Panc1 (cell line): ENCODE data around the gene BHMT2.

ENCODE experiments used
- CTCF ChIP-seq: fragments of 450-650 bp; IDR thresholded peaks from 2 replicates; pipeline ENCODE4 v1.5.1; 2017; ENCODE audit warnings: mild to moderate bottlenecking
- POLR2AphosphoS5 ChIP-seq: IDR thresholded peaks from 2 replicates; pipeline ENCODE4 v1.6.1; 2012; ENCODE audit warnings: mild to moderate bottlenecking, low read depth, low read length, moderate library complexity
- REST ChIP-seq, 2 experiments: IDR thresholded peaks; 2 replicates each; pipeline ENCODE4 v1.6.1; 2011 to 2012; ENCODE audit warnings: low read depth in 2 of 2, control low read depth in 1 of 2, low read length in 1 of 2, mild to moderate bottlenecking in 1 of 2, moderate library complexity in 1 of 2; ENCODE audit not compliant: insufficient read depth in 1 of 2
- SIN3A ChIP-seq: IDR thresholded peaks from 2 replicates; pipeline ENCODE4 v1.6.1; 2012; ENCODE audit warnings: low read depth, mild to moderate bottlenecking, low read length, moderate library complexity, borderline replicate concordance; ENCODE audit not compliant: insufficient read depth
- TCF7L2 ChIP-seq: IDR thresholded peaks from 2 replicates; pipeline ENCODE4 v1.6.1; 2011; ENCODE audit warnings: mild to moderate bottlenecking, low read depth, low read length, inconsistent platforms

- TF ChIP-seq CTCF (no peak), POLR2AphosphoS5 (no peak), REST (IDR thresholded peaks at IDR 0.05; ENCODE audit: insufficient read depth in 1 of 2, low read depth in 2 of 2, low read length in 1 of 2) (no peak), SIN3A (no peak), TCF7L2 (no peak)
These were observed 16.2 kb upstream of the BHMT2 start for GRCh38 chr5:79053321-79053720.
